Hepatocyte (in vitro differentiated cells): Measurements from ENCODE around the gene KIF13A. TPM values are rescaled to one million over a fixed set of nuclear protein-coding genes. Genes with fewer than 3 reads are reported as not detected.
A peak's percentile ranks its signal among the peaks of the same experiment; 100 is the strongest.
"Not testable (repeated sequence)": the region's sequence is repeated elsewhere in the genome, so short reads cannot be mapped to it uniquely, and the experiment has no call there.

Source experiments
- DNase-seq: peaks from one replicate; pipeline ENCODE4 v3.0.0-alpha.2; 2016; ENCODE audit warnings: low spot score
- H2AFZ ChIP-seq: fragments of 200-600 bp; sonication (generic); 2 replicates; pipeline ENCODE4 v1.6.0; 2016; ENCODE audit warnings: antibody characterized with exemption, mild to moderate bottlenecking
- H3K27ac ChIP-seq: fragments of 200-600 bp; sonication (generic); 2 replicates; pipeline ENCODE4 v1.5.1; 2016; ENCODE audit warnings: mild to moderate bottlenecking
- H3K27me3 ChIP-seq: fragments of 200-600 bp; sonication (generic); 2 replicates; pipeline ENCODE4 v1.6.1; 2016
- H3K36me3 ChIP-seq: fragments of 200-600 bp; sonication (generic); replicated peaks from 2 replicates; pipeline ENCODE4 v1.5.1; 2016; ENCODE audit warnings: low read depth; ENCODE audit not compliant: insufficient read depth
- H3K4me1 ChIP-seq: fragments of 200-600 bp; sonication (generic); 2 replicates; pipeline ENCODE4 v1.5.1; 2016; ENCODE audit warnings: mild to moderate bottlenecking, moderate library complexity; ENCODE audit not compliant: insufficient read depth
- H3K4me2 ChIP-seq: fragments of 200-600 bp; sonication (generic); 2 replicates; pipeline ENCODE4 v1.6.0; 2016
- H3K4me3 ChIP-seq: fragments of 200-600 bp; sonication (generic); 2 replicates; pipeline ENCODE4 v1.5.1; 2016; ENCODE audit warnings: mild to moderate bottlenecking
- H3K79me2 ChIP-seq: fragments of 200-600 bp; sonication (generic); 2 replicates; pipeline ENCODE4 v1.6.0; 2017; ENCODE audit warnings: mild to moderate bottlenecking
- H3K9me2 ChIP-seq: fragments of 200-600 bp; sonication (generic); replicated peaks from 2 replicates; pipeline ENCODE4 v1.6.0; 2017; ENCODE audit warnings: mild to moderate bottlenecking; ENCODE audit not compliant: insufficient read depth
- H3K9me3 ChIP-seq: fragments of 200-600 bp; sonication (generic); 2 replicates; pipeline ENCODE4 v1.5.1; 2016; ENCODE audit warnings: low read depth, mild to moderate bottlenecking
- H4K20me1 ChIP-seq: fragments of 200-600 bp; sonication (generic); 2 replicates; pipeline ENCODE4 v1.6.0; 2016; ENCODE audit warnings: mild to moderate bottlenecking; ENCODE audit not compliant: insufficient read depth, poor library complexity, severe bottlenecking
- CTCF ChIP-seq: fragments of 200-600 bp; sonication (generic); IDR thresholded peaks from 2 replicates; pipeline ENCODE4 v1.5.1; 2016; ENCODE audit warnings: antibody characterized with exemption, mild to moderate bottlenecking; ENCODE audit not compliant: poor library complexity
- EZH2 ChIP-seq: fragments of 200-600 bp; sonication (generic); IDR thresholded peaks from 2 replicates; pipeline ENCODE4 v1.6.1; 2016; ENCODE audit warnings: antibody characterized with exemption, mild to moderate bottlenecking, borderline replicate concordance
- EZH2phosphoT487 ChIP-seq: fragments of 200-600 bp; sonication (generic); IDR thresholded peaks from one replicate; pipeline ENCODE4 v1.6.1; 2018; ENCODE audit warnings: antibody characterized with exemption, mild to moderate bottlenecking, low read depth, moderate library complexity; ENCODE audit not compliant: unreplicated experiment, severe bottlenecking
- WGBS: methylation state at CpG from one replicate; pipeline ENCODE4 v1.1.6; 2016; ENCODE audit warnings: low lambda C conversion rate; ENCODE audit errors: missing lambda C conversion rate; 5-methylcytosine and 5-hydroxymethylcytosine counted together
- polyA plus RNA-seq: library from polyadenylated mRNA; unstranded; fragments of >200 nt; fragmentation: Nextera tagmentation; extraction: Ambion mirVana; gene quantifications from 2 replicates; pipeline ENCODE4 v1.2.1, GENCODE V29; 2016
- total RNA-seq: library from RNA; depleted of rRNA; stranded (reverse); fragments of >200 nt; gene quantifications from 2 replicates; pipeline ENCODE4 v1.2.3, GENCODE V29; 2014

Gene KIF13A
- total and polyA plus RNA-seq, 2 experiments from 2014 or later: 13.0 to 27.9 TPM

GRCh38 chr6:17768388-17768787 lies 219.0 kb downstream of the KIF13A start:
- WGBS: 86% methylated on average over 3 of the region's 3 CpGs
- no peaks in the 10 kb centered on the region for H3K36me3 ChIP-seq
- DNase-seq: peak; percentile 49

GRCh38 chr6:17762651-17763050 lies 224.8 kb downstream of the KIF13A start:
- Histone ChIP-seq H4K20me1 (no peaks in the 10 kb centered on the region), H3K27me3 (no peaks in the 10 kb centered on the region), H3K4me3 (no peak overlapping the region), H3K27ac (no peak overlapping the region), H3K4me1 (no peaks in the 10 kb centered on the region), H3K9me2 (no peaks in the 10 kb centered on the region), H3K9me3 (no peaks in the 10 kb centered on the region), H2AFZ (no peak overlapping the region), H3K79me2 (no peaks in the 10 kb centered on the region), H3K36me3 (no peaks in the 10 kb centered on the region), H3K4me2 (no peak overlapping the region)
- 87% methylated on average over 2 of the region's 2 CpGs for WGBS
- DNase-seq: no peak
- TF ChIP-seq EZH2phosphoT487 (no peak), CTCF (no peak), EZH2 (no peak)

More at GRCh38 chr6:17768388-17768787, 219.0 kb downstream of the KIF13A start:
- H3K79me2 ChIP-seq: no peaks in the 10 kb centered on the region
- no peaks in the 10 kb centered on the region for H3K9me3 ChIP-seq
- no peak overlapping the region for H2AFZ ChIP-seq
- no peaks in the 10 kb centered on the region for H3K9me2 ChIP-seq
- H3K27me3 ChIP-seq: no peaks in the 10 kb centered on the region
- TF ChIP-seq CTCF (no peak), EZH2 (no peak), EZH2phosphoT487 (no peak)
- no peak overlapping the region for H3K4me3 ChIP-seq
- no peak overlapping the region for H3K4me2 ChIP-seq
- H4K20me1 ChIP-seq: no peaks in the 10 kb centered on the region
- no peak overlapping the region for H3K27ac ChIP-seq
- no peaks in the 10 kb centered on the region for H3K4me1 ChIP-seq

- Histone ChIP-seq H3K9me2 (no peaks in the 10 kb centered on the region), H3K4me2 (no peak overlapping the region), H3K4me1 (no peaks in the 10 kb centered on the region), H3K9me3 (no peaks in the 10 kb centered on the region), H3K4me3 (no peak overlapping the region), H3K27ac (no peak overlapping the region), H3K36me3 (no peaks in the 10 kb centered on the region), H3K27me3 (no peaks in the 10 kb centered on the region), H3K79me2 (no peaks in the 10 kb centered on the region), H4K20me1 (no peaks in the 10 kb centered on the region), H2AFZ (no peak overlapping the region)
- DNase-seq: no peak
- no peak for TF ChIP-seq CTCF
- TF ChIP-seq EZH2phosphoT487: no peak
- TF ChIP-seq EZH2: no peak
- WGBS: 98% methylated on average over 6 of the region's 6 CpGs
Observed at GRCh38 chr6:17758119-17758518, 229.3 kb downstream of the KIF13A start.

- Histone ChIP-seq H3K79me2 (no peaks in the 10 kb centered on the region), H3K27ac (no peak overlapping the region), H3K4me3 (no peak overlapping the region), H3K4me2 (no peak overlapping the region), H2AFZ (no peak overlapping the region), H4K20me1 (no peaks in the 10 kb centered on the region), H3K9me2 (no peaks in the 10 kb centered on the region), H3K36me3 (no peaks in the 10 kb centered on the region), H3K27me3 (no peaks in the 10 kb centered on the region), H3K9me3 (no peaks in the 10 kb centered on the region), H3K4me1 (no peaks in the 10 kb centered on the region)
- TF ChIP-seq EZH2phosphoT487 (no peak), EZH2 (no peak), CTCF (no peak)
- DNase-seq: no peak
- whole genome bisulfite sequencing: 80% methylated on average over 3 of the region's 3 CpGs
Observed at GRCh38 chr6:17754254-17754653, 233.2 kb downstream of the KIF13A start.

- H3K36me3 ChIP-seq, H3K4me2 ChIP-seq, H3K27me3 ChIP-seq, H4K20me1 ChIP-seq, H3K4me1 ChIP-seq, H2AFZ ChIP-seq, H3K4me3 ChIP-seq, H3K27ac ChIP-seq, DNase-seq, H3K79me2 ChIP-seq, H3K9me3 ChIP-seq, H3K9me2 ChIP-seq: not testable (repeated sequence)
- 96% methylated on average over 18 of the region's 35 CpGs for WGBS
Observed at GRCh38 chr6:17745324-17745723, 242.1 kb downstream of the KIF13A start.
